GM21381 (cell line): ENCODE results near the gene MAIP1.
"Not testable (repeated sequence)": the region's sequence is repeated elsewhere in the genome, so short reads cannot be mapped to it uniquely, and the experiment has no call there.

Experiments
- ATAC-seq: cut with Tn5 transposase; IDR thresholded peaks from one replicate; pipeline ENCODE4 v1.9.1; 2021; ENCODE audit warnings: mild to moderate bottlenecking, moderate library complexity; ENCODE audit not compliant: unreplicated experiment

The MAIP1 gene, protein sequence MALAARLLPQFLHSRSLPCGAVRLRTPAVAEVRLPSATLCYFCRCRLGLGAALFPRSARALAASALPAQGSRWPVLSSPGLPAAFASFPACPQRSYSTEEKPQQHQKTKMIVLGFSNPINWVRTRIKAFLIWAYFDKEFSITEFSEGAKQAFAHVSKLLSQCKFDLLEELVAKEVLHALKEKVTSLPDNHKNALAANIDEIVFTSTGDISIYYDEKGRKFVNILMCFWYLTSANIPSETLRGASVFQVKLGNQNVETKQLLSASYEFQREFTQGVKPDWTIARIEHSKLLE

DNA sequence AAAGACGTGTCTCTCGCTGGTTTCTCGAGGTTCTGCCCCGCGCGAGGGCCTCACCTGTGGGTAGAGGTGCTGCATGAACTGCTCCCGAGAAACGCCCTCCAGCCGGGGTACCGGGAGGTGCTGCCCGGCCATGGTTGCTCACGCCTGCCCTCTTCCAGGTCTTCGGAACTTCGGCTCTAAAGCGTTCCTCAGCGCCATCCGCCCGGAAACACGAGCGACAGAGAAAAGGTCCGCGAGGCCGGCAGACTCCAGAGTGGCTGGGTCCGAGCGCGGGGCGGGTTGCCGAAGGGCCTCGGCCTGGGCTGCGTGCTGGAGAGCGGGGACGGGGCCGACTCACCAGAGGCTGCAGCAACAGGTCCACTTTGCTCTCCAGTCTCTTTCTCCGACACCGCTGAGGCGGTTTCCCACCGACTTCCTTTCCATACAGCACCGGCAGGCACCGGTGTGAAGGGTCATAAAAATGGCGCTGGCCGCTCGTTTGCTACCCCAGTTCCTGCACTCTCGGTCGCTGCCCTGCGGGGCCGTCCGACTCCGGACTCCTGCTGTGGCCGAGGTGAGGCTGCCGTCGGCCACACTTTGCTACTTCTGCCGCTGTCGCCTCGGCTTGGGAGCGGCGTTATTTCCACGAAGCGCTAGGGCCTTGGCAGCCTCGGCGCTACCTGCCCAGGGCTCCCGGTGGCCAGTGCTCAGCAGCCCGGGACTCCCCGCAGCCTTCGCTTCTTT is at the start of gene MAIP1, which contains the start of gene TYW5:
MAIP1 (plus strand) TSS at position 244 of the 723 bp plus-strand sequence; CDS start at position 461, 217 bp downstream.
TYW5 (minus strand) TSS at position 153 of the 723 bp plus-strand sequence; CDS start at position 132, 21 bp downstream.
- ATAC-seq, result peak; percentile 81

DNA sequence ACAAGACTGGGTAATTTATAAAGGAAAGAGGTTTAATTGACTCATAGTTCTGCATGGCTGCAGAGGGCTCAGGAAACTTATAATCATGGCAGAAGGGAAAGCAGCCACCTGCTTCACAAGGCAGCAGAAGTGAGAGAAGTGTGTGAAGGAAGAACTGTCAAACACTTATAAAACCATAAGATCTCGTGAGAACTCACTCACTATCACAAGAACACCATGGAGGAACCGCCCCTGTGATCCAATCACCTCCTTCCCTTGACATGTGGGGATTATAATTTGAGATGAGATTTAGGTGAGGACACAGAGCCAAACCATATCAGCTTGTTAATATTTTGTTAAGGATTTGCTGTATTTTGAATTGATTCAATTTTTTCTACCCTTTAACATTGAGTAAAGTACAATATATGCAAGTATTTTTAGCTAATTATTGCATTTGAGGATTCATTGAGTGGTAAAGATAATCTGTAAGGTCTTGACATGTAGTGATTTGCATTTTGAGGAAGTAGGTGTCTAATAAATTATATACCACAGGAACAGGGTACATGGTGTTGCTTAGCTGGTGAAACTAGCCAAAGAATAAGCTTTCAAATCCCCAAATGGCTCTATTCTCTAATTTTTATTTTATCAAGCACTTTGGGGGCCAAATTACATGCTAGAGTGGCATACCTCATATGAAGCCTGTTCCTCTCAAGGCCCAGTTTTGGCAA is 48.2 kb upstream of the MAIP1 start:
- ATAC-seq, result no peak

DNA sequence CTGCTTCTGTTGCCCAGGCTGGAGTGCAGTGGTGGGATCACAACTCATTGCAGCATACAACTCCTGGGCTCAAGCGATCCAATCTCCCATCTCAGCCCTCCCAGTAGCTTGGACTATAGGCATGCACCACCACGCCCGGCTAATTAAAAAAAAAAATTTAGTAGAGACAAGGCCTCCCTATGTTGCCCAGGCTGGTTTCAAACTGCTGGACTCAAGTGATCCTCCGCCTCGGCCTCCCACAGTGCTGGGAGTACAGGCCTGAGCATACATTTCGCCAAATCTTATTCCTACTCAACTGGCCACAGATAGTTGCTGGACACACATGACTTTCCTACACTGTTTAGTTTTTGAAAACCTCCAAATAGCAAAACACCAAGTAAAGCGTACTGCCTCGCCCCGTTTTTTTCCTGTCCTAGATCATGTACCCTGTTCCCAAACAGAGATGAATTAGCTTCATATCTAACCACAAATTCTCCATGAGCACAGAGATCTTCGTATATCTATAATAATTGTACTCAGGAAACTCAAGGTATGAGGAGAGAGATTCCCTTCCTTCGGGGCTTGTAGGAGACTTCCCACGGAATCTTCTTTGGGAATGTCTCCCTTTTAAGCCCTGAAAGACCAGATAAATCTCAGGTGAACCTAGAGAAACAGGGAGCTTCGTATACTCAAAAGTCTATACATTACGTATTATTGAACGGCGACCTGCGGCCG is 44.9 kb upstream of the MAIP1 start:
- ATAC-seq, result peak; percentile 0

GRCh38 chr2:199911052-199911876 is 44.1 kb upstream of the MAIP1 start, which contains the start of gene C2orf69:
Gene C2orf69 (plus strand): TSS chr2:199911293. CDS start chr2:199911439, 146 bp downstream.
- peak; percentile 90 for ATAC-seq

GRCh38 chr2:199911877-199912161 is 43.6 kb upstream of the MAIP1 start:
- no peak for ATAC-seq

GRCh38 chr2:199912553-199913114 is 42.7 kb upstream of the MAIP1 start:
- not testable (repeated sequence) for ATAC-seq

DNA sequence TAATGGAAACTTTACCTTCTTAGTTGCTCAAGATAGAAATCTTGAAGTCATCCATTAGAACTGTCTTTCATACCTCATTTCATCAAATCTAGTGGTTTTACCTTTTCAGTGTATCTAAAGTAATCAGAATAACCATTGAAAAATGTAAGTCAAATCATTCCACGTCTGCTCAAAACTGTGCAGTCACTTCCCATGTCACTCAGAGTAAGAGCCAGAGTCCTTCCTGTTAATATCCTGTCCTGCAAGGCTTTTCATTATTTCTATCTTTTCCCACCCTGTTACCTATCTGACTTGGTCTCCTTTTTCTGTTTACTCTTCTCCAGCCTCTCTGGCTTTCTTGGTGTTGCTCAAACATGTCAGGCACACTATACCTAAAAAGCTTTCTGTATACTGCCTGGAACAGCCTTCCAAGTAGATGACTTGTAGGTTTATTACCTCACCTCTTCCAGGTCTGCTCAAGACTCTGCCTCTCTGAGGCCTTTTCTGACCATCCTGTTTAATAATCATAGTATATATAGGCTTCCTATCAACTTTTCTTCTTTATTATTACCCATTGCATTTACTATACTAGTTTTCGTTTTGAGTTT is 40.9 kb upstream of the MAIP1 start:
- ATAC-seq, result no peak

- ATAC-seq, result no peak
These were observed 38.4 kb upstream of the MAIP1 start for GRCh38 chr2:199916980-199917379.

GRCh38 chr2:199922856-199923255 is 32.5 kb upstream of the MAIP1 start:
- no peak for ATAC-seq

DNA sequence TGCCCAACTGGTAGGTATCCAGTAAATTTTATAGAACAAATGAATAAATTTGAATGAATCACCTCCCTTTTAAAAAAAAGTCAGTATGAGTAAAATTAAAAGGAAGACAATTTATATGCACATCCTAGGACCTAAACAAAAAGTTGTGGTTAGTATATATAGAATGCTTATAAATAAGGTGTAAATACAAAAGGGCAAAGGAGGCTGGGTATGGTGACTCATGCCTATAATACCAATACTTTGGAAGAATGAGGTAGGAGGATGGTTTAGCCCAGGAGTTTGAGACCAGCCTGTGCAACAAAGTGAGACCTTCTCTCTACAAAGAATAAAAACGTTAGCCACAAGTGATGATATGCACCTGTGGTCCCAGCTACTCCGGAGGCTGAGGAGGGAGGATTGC is 31.5 kb upstream of the MAIP1 start:
- ATAC-seq, result no peak

DNA sequence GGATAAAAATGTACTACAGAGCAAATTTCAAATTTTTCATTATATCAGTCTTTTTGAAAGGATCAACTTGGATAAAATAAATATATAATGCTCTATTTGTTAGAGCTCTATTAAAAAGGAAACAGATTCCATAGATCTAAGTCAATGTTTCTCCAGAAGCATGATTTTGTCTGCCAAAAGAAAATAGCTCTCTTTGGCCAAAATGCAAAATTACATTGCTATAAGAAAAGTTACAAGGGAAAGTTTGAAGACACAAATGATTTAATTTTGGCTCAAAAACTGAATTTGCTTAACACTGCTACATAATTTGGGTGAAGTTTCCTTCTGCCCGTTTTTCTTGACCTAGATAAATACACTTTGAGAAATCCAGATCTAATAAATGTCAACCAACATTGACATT is 28.6 kb upstream of the MAIP1 start:
- ATAC-seq, result no peak

DNA sequence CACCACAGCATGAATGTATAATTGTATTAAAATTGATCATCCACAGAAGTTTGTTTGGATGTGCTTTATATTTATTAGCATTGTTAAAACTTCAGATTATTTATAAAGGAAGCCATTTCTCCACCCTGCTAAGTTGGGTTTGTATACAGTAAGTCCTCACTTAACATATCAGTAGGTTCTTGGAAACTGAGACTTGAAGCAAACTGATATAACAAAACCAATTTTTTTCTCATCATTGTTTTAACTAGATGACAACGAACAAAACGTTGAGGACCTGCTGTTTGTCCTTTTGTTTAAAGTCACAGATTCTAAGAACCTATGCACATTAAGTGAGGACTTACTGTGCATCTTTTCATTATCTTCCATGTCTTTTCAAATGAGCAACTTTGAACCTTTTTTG is 27.2 kb upstream of the MAIP1 start:
- no peak for ATAC-seq

DNA sequence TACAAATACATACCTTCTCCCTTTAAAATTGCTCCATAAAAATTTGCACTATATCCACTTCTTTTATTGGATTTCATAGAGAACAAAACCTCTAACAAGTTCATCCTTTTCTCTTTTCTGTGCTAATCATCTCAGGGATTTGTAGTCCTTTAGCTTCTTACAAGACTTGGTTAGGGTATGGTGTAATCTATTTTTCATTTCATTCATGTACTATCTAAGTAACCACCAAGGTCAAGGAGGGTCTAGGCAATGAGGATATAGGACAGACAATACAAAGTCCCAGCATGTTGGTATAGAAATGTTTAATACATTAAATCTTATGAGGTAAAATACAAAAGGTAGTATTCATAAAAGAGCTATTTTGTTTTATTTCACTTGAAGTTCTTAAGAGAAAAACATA is 26.8 kb upstream of the MAIP1 start:
- no peak for ATAC-seq

DNA sequence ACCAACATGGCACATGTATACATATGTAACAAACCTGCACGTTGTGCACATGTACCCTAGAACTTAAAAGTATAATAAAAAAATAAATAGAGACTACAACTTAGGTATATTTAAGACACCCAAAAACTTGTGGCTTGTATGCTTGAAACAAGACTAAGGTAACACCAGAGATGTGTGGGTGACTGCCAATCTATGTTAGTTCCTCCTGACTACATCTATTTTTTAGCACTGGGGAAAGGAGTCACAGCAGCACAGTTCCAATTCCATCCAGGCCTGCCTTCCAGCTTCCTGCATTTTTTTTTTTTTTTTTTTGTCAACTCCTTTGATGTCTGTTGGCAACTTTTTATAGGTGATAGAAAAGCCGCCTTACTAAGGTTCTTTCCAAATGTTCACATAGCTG is 26.1 kb upstream of the MAIP1 start:
- ATAC-seq, result no peak

DNA sequence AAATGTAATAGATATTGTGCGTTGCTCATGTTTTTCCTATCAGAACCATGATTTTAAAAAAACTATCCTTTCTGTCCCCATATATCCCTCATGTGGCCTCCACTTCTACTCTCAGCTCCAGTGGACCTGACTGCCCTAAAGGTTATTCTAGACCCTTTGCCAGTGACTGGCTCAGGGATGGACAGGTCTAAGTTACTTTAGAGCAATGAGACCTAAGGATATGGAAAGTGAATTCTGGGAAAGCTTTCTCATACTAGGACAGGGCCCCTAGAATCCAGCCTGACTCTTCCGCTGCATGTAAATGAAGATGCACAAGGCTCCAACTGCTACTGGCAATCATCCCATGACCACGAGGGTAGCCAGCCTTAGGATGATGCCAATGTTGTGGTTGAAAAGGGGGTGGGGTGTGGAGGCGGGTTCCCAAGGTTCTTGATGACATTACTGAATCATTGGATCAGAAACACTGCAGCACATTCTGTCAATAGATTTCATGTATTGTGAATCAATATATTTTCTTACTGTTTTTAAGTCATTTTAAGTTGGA is 23.0 kb upstream of the MAIP1 start:
- no peak for ATAC-seq

- no peak for ATAC-seq
These were observed 21.9 kb upstream of the MAIP1 start for GRCh38 chr2:199933466-199933865.

DNA sequence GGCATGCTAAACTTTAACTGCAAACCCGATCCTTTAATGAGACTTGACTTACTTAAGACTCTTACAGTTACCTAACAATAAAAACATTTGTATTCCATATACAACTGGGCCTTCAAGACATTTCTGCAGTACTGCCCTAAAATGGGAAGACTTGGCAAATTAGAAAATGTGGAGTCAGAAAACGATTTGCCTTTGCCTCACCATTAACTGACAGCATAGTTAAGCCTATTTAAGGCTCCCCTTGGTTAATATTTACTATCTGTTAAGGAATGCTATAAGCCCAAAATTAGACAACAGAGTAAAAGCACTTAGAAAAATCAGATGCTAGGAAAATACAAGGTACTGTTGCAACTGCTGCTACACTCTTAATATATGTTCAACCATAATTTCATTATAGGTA is 18.8 kb upstream of the MAIP1 start:
- ATAC-seq, result no peak

- no peak for ATAC-seq
These were observed 15.0 kb upstream of the MAIP1 start for GRCh38 chr2:199940373-199940772.

GRCh38 chr2:199943373-199943772 is 12.0 kb upstream of the MAIP1 start:
- ATAC-seq, result no peak
